GM18519 (cell line): Measurements from ENCODE around the gene B4GAT1.
"Not testable (repeated sequence)": the region's sequence is repeated elsewhere in the genome, so short reads cannot be mapped to it uniquely, and the experiment has no call there.

Experiments used
- ATAC-seq: cut with Tn5 transposase; IDR thresholded peaks from one replicate; pipeline ENCODE4 v1.9.1; 2021; ENCODE audit warnings: mild to moderate bottlenecking, moderate library complexity; ENCODE audit not compliant: unreplicated experiment, low FRiP score

B4GAT1 gene

GRCh38 chr11:66347425-66348276, at the start of gene B4GAT1:
B4GAT1 (minus strand) TSS chr11:66347629; CDS start chr11:66347545, 84 bp downstream.
- ATAC-seq: no peak

- ATAC-seq: no peak
Observed at GRCh38 chr11:66393954-66394353, 46.5 kb upstream of the B4GAT1 start.

GRCh38 chr11:66391322-66391721, 43.9 kb upstream of the B4GAT1 start:
- ATAC-seq: no peak

- ATAC-seq: no peak
Observed at GRCh38 chr11:66388780-66389386, 41.5 kb upstream of the B4GAT1 start.

- ATAC-seq: no peak
Observed at GRCh38 chr11:66386171-66387069, 39.0 kb upstream of the B4GAT1 start.

- ATAC-seq: not testable (repeated sequence)
Observed at GRCh38 chr11:66384316-66384715, 36.9 kb upstream of the B4GAT1 start.

GRCh38 chr11:66380264-66380663, 32.8 kb upstream of the B4GAT1 start:
- not testable (repeated sequence) for ATAC-seq

GRCh38 chr11:66373690-66374287, 26.4 kb upstream of the B4GAT1 start:
- not testable (repeated sequence) for ATAC-seq

- no peak for ATAC-seq
Observed at GRCh38 chr11:66373265-66373664, 25.8 kb upstream of the B4GAT1 start.

GRCh38 chr11:66371627-66372415, 24.4 kb upstream of the B4GAT1 start, which contains the start of gene SLC29A2:
SLC29A2 (minus strand) TSS chr11:66371760; CDS start chr11:66371591, 169 bp downstream.
- ATAC-seq: no peak

GRCh38 chr11:66369073-66369894, 21.9 kb upstream of the B4GAT1 start:
- ATAC-seq: no peak

GRCh38 chr11:66368484-66368883, 21.1 kb upstream of the B4GAT1 start:
- no peak for ATAC-seq

GRCh38 chr11:66367561-66368312, 20.3 kb upstream of the B4GAT1 start:
- ATAC-seq: no peak

GRCh38 chr11:66366844-66367477, 19.5 kb upstream of the B4GAT1 start:
- ATAC-seq: no peak

GRCh38 chr11:66365711-66366619, 18.5 kb upstream of the B4GAT1 start:
- no peak for ATAC-seq

- no peak for ATAC-seq
Observed at GRCh38 chr11:66365166-66365565, 17.7 kb upstream of the B4GAT1 start.
